Gastroesophageal sphincter (tissue), 4 donors: ENCODE results near the gene KIF18A. TPM values are rescaled to one million over a fixed set of nuclear protein-coding genes. Genes with fewer than 3 reads are reported as not detected.

Experiments used
- ATAC-seq: fragments of 150-250 bp; one replicate; pipeline ENCODE4 v1.9.1; 2016; ENCODE audit warnings: mild to moderate bottlenecking, moderate library complexity
- H3K27ac ChIP-seq, 4 donors: fragments of 200-600 bp; sonication (generic) in 3 of 4; 1 replicate in 3 of 4; 2 replicates in 1 of 4; pipeline ENCODE4 v1.5.1; 2016 to 2019
- H3K27me3 ChIP-seq: fragments of 200-600 bp; sonication (generic); one replicate; pipeline ENCODE4 v1.5.1; 2019
- H3K36me3 ChIP-seq, 2 donors: fragments of 200-600 bp; sonication (generic); one replicate each; pipeline ENCODE4 v1.5.1; 2019; ENCODE audit warnings: control low read depth in 1 of 2
- H3K4me1 ChIP-seq, 3 donors: fragments of 200-600 bp; sonication (generic); 1 replicate in 2 of 3; 2 replicates in 1 of 3; pipeline ENCODE4 v1.5.1; 2016 to 2019; ENCODE audit warnings: control low read depth in 2 of 3
- H3K4me3 ChIP-seq, 2 donors: fragments of 200-600 bp; sonication (generic); one replicate each; pipeline ENCODE4 v1.5.1; 2019; ENCODE audit warnings: mild to moderate bottlenecking in 1 of 2, moderate library complexity in 1 of 2
- H3K9me3 ChIP-seq, 3 donors: fragments of 200-600 bp; sonication (generic); one replicate each; pipeline ENCODE4 v1.5.1; 2017 to 2019; ENCODE audit warnings: control low read depth in 2 of 3
- EP300 ChIP-seq: sonication (generic); formaldehyde crosslinking; IDR thresholded peaks from one replicate; pipeline ENCODE4 v1.6.1; 2017; ENCODE audit warnings: antibody characterized with exemption, mild to moderate bottlenecking
- POLR2A ChIP-seq, 2 donors: fragments of 450-650 bp; IDR thresholded peaks; one replicate each; pipeline ENCODE4 v1.6.1; 2017; ENCODE audit warnings: antibody characterized with exemption in 2 of 2, mild to moderate bottlenecking in 2 of 2, moderate library complexity in 1 of 2
- POLR2AphosphoS5 ChIP-seq: sonication (generic); formaldehyde crosslinking; IDR thresholded peaks from one replicate; pipeline ENCODE4 v1.6.1; 2017; ENCODE audit warnings: antibody characterized with exemption
- WGBS, 2 donors: methylation state at CpG; one replicate each; pipeline ENCODE4 v1.1.5; 2018; ENCODE audit warnings: low coverage in 1 of 2; 5-methylcytosine and 5-hydroxymethylcytosine counted together
- total RNA-seq, 4 donors: library from RNA; depleted of rRNA; stranded (reverse); fragments of >200 nt; gene quantifications; one replicate each; pipeline ENCODE4 v1.1.0, GENCODE V29; 2016
- TF ChIP-seq, protein P1 (sequence below), 4 experiments: fragments of 200-600 bp in 2 of 4; fragments of 450-650 bp in 2 of 4; sonication (generic) in 1 of 4; IDR thresholded peaks; one replicate each; pipeline ENCODE4 v1.5.1; 2017 to 2019; ENCODE audit warnings: antibody characterized with exemption in 4 of 4, mild to moderate bottlenecking in 2 of 4, moderate library complexity in 2 of 4

The KIF18A gene
- total RNA-seq, 4 donors from 2014 or later = 0.15 to 0.81 (median 0.59) TPM; not detected in 1

DNA sequence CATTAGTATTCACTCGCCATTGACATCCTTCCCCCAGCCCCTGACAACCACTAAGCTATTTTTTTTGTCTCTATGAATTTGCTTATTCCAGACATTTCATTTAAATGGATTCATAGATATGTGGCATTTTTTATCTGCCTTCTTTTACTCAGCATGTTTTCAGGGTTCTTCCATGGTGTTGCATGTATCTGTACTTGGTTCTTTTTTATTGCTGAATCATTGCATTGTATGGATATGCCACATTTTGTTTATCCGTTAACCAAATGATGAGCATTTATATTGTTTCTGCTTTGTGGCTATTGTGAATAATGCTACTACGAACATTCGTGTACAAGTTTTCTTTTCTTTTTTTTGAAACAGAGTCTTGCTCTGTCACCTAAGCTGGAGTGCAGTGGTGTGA is 6.2 kb upstream of the KIF18A start:
- 92 to 95% methylated on average over 4 of the region's 4 CpGs for WGBS, 2 donors
- no peak overlapping the region for H3K27ac ChIP-seq

DNA sequence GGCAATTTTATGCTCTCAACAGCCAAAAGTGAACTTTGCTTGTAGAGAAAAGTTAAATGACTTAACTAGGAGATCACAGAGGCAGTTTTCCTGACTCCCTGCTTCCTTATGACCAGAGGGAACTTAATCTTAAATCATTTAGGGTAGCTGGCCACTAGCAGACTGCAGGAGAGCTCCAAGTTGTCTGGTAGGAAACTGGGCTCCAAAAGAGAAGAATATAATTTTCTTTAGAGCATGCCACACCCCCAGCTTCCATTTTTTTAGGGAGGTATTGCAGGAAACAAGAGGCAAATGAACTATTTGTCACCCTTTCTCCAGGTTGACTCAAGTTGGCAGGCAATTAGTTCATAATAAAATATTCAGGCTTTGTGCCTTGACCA is 2.9 kb upstream of the KIF18A start:
- TF ChIP-seq EP300 (no peak), POLR2A (IDR thresholded peaks at IDR 0.05) (no peak), POLR2AphosphoS5 (no peak)
- TF ChIP-seq, protein P1, sequence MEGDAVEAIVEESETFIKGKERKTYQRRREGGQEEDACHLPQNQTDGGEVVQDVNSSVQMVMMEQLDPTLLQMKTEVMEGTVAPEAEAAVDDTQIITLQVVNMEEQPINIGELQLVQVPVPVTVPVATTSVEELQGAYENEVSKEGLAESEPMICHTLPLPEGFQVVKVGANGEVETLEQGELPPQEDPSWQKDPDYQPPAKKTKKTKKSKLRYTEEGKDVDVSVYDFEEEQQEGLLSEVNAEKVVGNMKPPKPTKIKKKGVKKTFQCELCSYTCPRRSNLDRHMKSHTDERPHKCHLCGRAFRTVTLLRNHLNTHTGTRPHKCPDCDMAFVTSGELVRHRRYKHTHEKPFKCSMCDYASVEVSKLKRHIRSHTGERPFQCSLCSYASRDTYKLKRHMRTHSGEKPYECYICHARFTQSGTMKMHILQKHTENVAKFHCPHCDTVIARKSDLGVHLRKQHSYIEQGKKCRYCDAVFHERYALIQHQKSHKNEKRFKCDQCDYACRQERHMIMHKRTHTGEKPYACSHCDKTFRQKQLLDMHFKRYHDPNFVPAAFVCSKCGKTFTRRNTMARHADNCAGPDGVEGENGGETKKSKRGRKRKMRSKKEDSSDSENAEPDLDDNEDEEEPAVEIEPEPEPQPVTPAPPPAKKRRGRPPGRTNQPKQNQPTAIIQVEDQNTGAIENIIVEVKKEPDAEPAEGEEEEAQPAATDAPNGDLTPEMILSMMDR (IDR thresholded peaks at IDR 0.05) = no peak
- Histone ChIP-seq H3K27me3 (no peaks in the 10 kb centered on the region), H3K36me3 (peaks cover 0 to 16% of the 10 kb centered on the region in 2 donors), H3K4me1 (peaks cover 2 to 46% (median 11%) of the 10 kb centered on the region in 3 donors), H3K9me3 (no peaks in the 10 kb centered on the region), H3K4me3 (peak overlapping the region; percentile 54 to 63), H3K27ac (peak overlapping the region; percentile 52 to 85 (median 84))
- ATAC-seq = no peak

More for the DNA sequence above, 6.2 kb upstream of the KIF18A start:
- Histone ChIP-seq H3K4me1 (peaks cover 1 to 30% (median 7%) of the 10 kb centered on the region in 3 donors), H3K9me3 (no peaks in the 10 kb centered on the region), H3K36me3 (peaks cover 0 to 26% of the 10 kb centered on the region in 2 donors), H3K4me3 (no peak overlapping the region), H3K27me3 (no peaks in the 10 kb centered on the region)
- TF ChIP-seq, protein P1 (IDR thresholded peaks at IDR 0.05) = no peak
- TF ChIP-seq POLR2A (IDR thresholded peaks at IDR 0.05) (no peak), EP300 (no peak), POLR2AphosphoS5 (no peak)
- ATAC-seq = no peak

DNA sequence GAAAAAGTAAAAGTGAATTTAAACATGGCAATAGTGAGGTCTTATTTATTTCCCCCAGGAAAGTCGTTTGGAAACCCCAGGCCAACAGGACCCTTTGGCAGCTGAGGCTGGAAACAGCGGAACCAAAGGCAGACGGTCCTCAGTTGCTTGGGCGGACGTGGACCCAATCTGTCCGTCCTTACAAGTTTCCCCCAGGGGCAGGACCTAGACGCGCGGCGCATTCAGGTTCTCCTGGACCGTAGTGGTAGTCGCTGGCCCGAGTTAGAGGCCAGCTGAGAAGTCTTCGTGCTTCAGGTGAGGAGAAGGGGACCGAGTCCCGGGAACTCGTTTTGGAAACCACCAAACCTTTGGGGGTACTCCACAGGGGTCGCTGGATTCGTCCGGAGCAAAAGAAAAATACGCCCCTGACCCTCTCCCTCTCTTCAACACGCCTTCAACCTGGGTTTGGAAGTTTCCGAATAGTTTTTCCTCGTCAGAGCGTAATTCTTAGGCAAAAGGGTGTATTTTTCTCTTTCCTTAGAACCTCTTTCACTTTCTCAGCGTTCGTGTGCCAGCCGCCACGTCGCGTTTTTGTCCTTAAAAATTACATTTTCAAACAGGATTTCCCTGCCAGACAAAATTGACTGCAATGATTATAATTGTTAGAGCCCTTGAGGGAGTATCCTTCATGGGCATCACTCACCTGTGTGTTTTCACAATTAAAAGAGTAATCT is 2.3 kb upstream of the KIF18A start:
- H3K36me3 ChIP-seq = peaks cover 0 to 12% of the 10 kb centered on the region in 2 donors
- H3K27me3 ChIP-seq = no peaks in the 10 kb centered on the region
- no peaks in the 10 kb centered on the region for H3K9me3 ChIP-seq
- ATAC-seq = peak; percentile 36
- TF ChIP-seq, protein P1 (IDR thresholded peaks at IDR 0.05) = no peak
- TF ChIP-seq POLR2AphosphoS5 (peak; percentile 48), POLR2A (IDR thresholded peaks at IDR 0.05) (peak; percentile 20 to 23)
- 0 to 1% methylated on average over 22 to 30 of the region's 31 CpGs for WGBS, 2 donors
- peak overlapping the region; percentile 52 to 85 (median 84) for H3K27ac ChIP-seq
- peak overlapping the region; percentile 54 to 63 for H3K4me3 ChIP-seq
- H3K4me1 ChIP-seq = peaks cover 2 to 46% (median 11%) of the 10 kb centered on the region in 3 donors

DNA sequence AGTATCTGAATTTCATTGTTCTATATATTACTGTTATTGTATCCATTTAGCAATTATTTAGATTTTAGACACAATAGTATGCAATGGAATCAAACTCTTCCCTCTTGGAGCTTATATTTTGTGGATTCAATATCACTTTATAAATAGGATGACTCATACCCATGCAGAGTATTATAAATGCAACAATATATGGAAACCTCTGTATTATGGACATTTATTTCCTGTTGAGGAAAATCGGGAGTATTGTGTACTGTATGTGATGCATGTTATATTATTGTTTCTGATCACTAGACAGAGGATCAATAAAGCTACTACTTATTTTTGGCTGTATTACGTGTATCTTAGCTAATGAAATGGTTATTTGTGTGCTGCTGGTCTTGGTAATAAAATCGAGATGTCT is 1.0 kb upstream of the KIF18A start:
- Histone ChIP-seq H3K4me3 (peak overlapping the region; percentile 41 to 60), H3K27ac (peak overlapping the region; percentile 60 to 84 (median 80)), H3K27me3 (no peaks in the 10 kb centered on the region), H3K36me3 (no peaks in the 10 kb centered on the region), H3K9me3 (no peaks in the 10 kb centered on the region), H3K4me1 (peaks cover 2 to 46% (median 11%) of the 10 kb centered on the region in 3 donors)
- 63 to 66% methylated on average over 3 of the region's 3 CpGs for WGBS, 2 donors
- ATAC-seq = no peak
- TF ChIP-seq, protein P1 (IDR thresholded peaks at IDR 0.05) = no peak
- TF ChIP-seq POLR2AphosphoS5 = no peak
- no peak for TF ChIP-seq EP300
- no peak for TF ChIP-seq POLR2A (IDR thresholded peaks at IDR 0.05)

DNA sequence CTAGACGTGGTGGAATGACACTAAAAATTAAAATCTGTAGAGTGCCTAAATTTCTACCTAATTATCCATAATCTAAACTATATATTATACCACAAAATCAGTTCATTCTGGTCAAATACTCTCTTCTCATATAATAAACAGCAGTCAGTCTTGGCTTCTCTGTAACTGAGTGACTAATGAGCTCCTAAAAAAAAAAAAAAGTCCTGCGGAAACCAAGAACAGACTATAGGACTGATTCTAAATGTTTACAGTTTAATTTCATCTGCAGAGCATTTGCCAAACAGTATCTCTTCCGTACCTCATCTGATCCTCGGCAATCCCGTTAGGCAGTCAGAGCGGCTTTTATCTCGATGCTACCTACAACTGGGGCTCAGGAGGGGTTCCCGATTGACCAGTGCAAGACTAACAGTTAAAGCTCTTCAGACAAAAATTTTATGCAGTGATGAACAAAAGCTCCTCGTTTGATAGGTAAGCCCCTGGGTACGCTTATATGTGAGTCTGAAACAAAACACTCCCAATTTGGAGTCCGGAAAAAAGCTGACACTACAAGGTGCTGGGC is 686 bp downstream of the KIF18A start:
- no peak for TF ChIP-seq POLR2A (IDR thresholded peaks at IDR 0.05)
- no peak for TF ChIP-seq EP300
- TF ChIP-seq POLR2AphosphoS5 = no peak
- TF ChIP-seq, protein P1 (IDR thresholded peaks at IDR 0.05) = no peak
- 0 to 2% methylated on average over 8 to 10 of the region's 11 CpGs for WGBS, 2 donors
- Histone ChIP-seq H3K9me3 (no peaks in the 10 kb centered on the region), H3K27me3 (no peaks in the 10 kb centered on the region), H3K4me3 (peak overlapping the region; percentile 54 to 60), H3K36me3 (no peaks in the 10 kb centered on the region), H3K27ac (peak overlapping the region in 3 of 4 donors; percentile 76 to 84 (median 84)), H3K4me1 (peaks cover 2 to 43% (median 11%) of the 10 kb centered on the region in 3 donors)
- no peak for ATAC-seq
